PC-3 (cell line): ENCODE measurements around the gene IKBKE.

Experiments used
- EZH2 ChIP-seq: fragments of 300-600 bp; sonication (generic); IDR thresholded peaks from one replicate; pipeline ENCODE4 v1.6.1; 2017; ENCODE audit warnings: antibody characterized with exemption, mild to moderate bottlenecking, low read length; ENCODE audit not compliant: unreplicated experiment
- TF ChIP-seq, protein P1 (sequence below): fragments of 300-600 bp; sonication (generic); conservative IDR thresholded peaks from 2 replicates; pipeline ENCODE4 v1.5.1; 2017; ENCODE audit warnings: antibody characterized with exemption, low read depth, mild to moderate bottlenecking, low read length

DNA sequence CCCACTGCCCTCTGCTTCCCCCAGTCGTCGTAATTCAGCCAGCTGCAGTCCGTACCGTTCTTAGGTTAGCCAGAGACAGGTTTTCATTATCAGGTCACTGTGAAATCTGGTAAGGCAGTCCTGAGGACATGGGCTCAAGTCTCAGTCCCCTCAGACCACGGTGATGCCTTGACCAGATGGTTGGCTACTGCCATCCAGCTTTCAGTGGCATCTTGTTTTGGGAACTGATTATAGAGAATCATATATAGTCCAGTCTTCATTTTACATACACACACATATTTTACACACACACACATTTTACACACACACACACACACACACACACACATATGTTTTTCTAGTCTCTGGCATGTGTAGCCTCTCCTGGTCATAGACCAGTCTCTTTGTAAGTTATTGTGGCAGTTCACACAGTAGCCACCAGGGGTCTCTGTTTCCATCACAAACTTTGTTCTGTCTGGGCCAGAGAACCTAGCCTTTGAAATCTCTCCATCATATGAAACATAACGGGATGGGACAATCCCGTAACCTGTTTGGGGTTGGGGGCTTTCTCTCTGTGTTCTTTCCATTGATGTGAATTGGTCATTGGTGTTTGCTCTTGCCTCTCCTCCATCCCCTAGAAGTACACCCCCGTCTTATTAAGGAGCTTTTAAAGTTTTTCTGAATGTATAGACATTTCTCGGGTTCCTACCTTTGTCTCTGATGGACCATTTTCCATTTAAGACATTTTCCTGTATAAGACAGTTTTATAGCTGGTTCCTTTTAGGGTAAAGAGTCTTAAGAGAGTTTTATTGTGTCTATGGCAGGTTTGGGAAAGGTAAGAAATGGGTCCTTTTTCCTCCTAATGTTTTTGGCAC is 8.4 kb upstream of the IKBKE start:
- TF ChIP-seq, protein P1, sequence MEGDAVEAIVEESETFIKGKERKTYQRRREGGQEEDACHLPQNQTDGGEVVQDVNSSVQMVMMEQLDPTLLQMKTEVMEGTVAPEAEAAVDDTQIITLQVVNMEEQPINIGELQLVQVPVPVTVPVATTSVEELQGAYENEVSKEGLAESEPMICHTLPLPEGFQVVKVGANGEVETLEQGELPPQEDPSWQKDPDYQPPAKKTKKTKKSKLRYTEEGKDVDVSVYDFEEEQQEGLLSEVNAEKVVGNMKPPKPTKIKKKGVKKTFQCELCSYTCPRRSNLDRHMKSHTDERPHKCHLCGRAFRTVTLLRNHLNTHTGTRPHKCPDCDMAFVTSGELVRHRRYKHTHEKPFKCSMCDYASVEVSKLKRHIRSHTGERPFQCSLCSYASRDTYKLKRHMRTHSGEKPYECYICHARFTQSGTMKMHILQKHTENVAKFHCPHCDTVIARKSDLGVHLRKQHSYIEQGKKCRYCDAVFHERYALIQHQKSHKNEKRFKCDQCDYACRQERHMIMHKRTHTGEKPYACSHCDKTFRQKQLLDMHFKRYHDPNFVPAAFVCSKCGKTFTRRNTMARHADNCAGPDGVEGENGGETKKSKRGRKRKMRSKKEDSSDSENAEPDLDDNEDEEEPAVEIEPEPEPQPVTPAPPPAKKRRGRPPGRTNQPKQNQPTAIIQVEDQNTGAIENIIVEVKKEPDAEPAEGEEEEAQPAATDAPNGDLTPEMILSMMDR, result peak; percentile 99
- TF ChIP-seq EZH2, result no peak
